ENCODE measurements around the gene DNAJB4.

- no peak for TF ChIP-seq GATA3 (IDR thresholded peaks at IDR 0.05; ENCODE audit: low read depth, low read length)
- no peak for TF ChIP-seq GATA2 (IDR thresholded peaks at IDR 0.05; ENCODE audit: low read depth, low read length)
Observed at GRCh38 chr1:78004719-78005447, at the start of gene DNAJB4.

All from SH-SY5Y (cell line).